GM18505 (cell line): ENCODE data around the gene ADGRD1.
"Not testable (repeated sequence)": the region's sequence is repeated elsewhere in the genome, so short reads cannot be mapped to it uniquely, and the experiment has no call there.

ENCODE experiments used
- ATAC-seq: cut with Tn5 transposase; IDR thresholded peaks from one replicate; pipeline ENCODE4 v1.9.1; 2021; ENCODE audit not compliant: unreplicated experiment
- POLR2A ChIP-seq: IDR thresholded peaks from 4 replicates; pipeline ENCODE4 v1.6.1; 2011; ENCODE audit warnings: borderline replicate concordance; ENCODE audit not compliant: insufficient read depth, insufficient read length; ENCODE audit errors: extremely low read depth

Gene ADGRD1

DNA sequence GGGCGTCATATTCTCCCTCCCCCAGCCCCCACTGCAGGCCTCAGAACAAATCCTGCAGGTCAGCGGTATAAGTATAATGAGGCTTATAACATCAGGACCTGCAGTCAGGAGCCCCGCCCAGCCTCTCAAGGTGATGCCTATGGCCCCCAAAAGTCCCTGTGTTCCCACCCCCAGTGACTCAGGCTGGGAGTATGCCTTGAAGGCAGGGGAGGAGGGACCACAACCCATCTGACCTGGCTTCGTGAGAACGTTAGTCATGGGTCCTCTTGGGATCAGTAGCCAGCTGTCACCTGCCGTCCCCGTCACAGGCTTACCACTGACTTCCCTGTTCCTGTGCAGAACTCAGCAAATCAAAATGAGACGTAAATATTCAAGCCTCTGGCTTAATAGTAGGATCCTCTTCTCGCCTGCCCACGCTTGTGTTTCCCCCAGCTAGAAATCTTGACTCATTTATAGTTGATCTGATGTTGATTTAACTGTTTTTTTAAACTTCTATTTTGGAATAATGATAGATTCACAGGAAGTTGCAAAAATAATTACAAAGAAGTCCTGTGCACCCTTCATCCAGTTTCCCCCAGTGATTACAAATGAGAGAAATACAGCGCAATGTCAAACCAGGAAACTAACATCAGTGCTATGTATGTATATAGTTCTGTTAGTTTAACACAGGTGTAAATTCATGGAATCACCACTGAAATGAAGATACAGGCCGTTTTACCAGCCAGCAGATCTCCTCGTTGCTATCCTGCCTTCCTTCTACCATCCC lies 107.5 kb downstream of the ADGRD1 start:
- no peak for ATAC-seq
- no peak for TF ChIP-seq POLR2A

DNA sequence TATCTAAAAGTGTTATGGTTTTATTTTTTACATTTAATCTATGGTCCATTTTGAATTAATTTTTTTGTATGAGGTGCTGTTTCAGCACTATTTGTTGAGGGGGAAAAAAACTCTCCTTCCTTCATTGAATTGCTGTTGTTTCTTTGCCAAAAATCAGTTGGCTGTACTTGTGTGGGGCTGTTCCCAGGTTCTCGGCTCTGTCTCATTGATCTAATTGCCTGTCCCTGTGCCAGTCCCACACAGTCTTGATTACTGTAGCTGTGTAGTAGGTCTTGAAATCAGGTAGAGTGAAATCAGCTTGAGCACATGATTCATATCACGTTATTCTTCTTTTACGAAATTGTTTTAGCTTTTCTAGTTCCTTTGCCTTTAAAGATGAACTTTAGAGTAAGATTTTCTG lies 109.7 kb downstream of the ADGRD1 start:
- TF ChIP-seq POLR2A = no peak
- ATAC-seq = no peak

DNA sequence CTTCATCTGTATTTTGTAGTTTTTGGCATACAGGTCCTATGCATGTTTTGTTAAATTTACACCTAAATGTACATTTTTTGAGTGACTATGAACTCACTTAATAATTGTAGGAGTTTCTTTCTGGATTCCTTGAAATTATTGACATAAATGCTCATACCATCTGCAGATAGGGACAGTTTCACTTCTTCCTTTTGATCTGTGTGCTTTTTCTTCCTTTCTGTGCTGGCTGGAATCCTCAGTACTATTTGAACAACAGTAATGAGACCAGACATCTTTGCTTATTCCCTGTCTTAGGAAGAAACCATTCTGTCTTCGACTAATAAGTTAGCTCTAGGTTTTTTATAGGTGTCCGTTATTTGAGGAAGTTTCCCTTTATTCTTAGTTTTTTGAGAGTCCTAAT lies 110.3 kb downstream of the ADGRD1 start:
- ATAC-seq = no peak
- no peak for TF ChIP-seq POLR2A

DNA sequence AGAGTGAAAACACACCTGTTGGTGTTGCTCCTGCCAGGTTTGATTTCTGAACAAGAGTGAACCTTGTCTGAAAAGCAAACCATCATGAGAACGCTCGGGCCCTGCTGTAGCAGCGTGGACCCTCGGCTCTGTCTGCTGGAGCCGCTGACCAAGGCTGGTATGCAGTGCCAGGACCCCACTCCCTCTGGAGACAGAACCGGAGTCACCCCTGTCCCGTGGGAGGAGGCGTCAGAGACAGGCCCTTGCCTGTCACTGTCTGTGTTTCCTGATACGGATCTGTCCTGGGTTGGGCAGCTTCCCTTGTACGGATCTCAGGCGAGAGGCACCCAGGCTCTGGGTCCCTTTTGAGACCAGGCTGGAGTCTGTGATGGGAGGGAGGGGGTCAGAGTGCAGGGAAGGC lies 111.6 kb downstream of the ADGRD1 start:
- TF ChIP-seq POLR2A = no peak
- no peak for ATAC-seq

- TF ChIP-seq POLR2A = no peak
These were observed 112.1 kb downstream of the ADGRD1 start for GRCh38 chr12:131065801-131066200.

GRCh38 chr12:131066207-131066885 lies 112.6 kb downstream of the ADGRD1 start:
- no peak for ATAC-seq
- TF ChIP-seq POLR2A = no peak

More at GRCh38 chr12:131065801-131066200, 112.1 kb downstream of the ADGRD1 start:
- no peak for ATAC-seq

- TF ChIP-seq POLR2A = no peak
- ATAC-seq = no peak
These were observed 113.3 kb downstream of the ADGRD1 start for GRCh38 chr12:131066886-131067490.

DNA sequence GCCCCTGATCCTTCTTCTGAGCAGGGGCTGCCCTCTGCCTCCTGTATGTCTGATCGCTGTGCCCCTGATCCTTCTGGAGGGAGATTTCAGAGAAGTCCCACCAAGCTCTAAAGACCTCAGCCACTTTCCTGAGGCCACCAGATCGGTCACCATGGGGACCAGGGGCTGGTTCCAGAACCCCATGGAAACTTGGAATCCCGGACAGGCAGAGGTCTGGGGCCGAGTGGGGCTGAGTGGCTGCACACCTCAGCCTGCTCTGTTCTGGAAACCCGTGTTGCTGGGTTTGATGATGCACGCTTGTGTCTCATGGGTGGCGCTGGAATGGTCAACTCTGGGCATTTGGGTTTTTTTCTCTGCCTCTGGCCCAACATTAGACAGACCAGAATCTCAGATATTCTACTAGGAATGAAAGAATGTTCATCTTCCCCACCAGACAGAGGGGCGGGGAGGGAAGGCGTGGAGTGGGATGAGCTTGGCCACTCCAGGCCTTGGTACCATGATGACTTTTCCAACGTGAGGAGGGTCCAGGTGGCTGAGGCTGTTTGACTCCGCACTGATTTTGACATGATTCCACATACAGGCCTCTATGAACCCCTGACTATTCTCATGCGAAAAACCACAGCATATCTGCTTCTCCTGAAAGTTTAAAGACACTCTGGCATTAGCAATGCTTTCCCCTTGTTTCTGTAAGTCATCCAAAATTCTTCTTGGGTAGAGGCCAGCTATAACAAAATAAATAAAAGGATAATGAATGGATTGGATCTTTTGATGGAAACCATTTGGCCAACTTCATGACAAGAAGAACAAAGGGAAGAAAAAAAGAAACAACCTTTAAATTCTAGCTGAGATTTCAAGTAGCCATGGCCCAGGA lies 114.5 kb downstream of the ADGRD1 start:
- TF ChIP-seq POLR2A = no peak

GRCh38 chr12:131068926-131069720 lies 115.4 kb downstream of the ADGRD1 start:
- ATAC-seq = not testable (repeated sequence)

More for the DNA sequence above, 114.5 kb downstream of the ADGRD1 start:
- no peak for ATAC-seq

DNA sequence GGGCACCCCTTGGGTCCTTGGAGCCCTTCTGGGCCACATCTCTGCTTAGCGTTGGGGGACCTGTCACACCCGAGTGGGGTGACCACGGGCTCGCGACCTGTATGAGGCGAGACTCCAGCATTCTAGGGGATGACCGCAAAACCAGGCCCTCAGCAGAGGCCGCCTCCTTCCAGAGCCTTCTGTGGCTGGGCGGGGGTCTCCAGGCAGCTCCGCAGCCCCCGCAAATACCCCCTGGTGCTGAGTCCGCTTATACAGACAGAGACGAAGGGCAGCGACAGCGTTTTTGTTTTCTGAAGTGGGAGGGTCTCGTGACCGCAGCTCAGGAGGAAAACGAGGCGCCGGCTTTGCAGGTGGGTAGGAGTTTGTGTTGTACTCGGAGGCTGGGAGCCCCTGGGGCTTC lies 116.4 kb downstream of the ADGRD1 start:
- not testable (repeated sequence) for ATAC-seq

- not testable (repeated sequence) for ATAC-seq
These were observed 117.0 kb downstream of the ADGRD1 start for GRCh38 chr12:131070668-131071067.

DNA sequence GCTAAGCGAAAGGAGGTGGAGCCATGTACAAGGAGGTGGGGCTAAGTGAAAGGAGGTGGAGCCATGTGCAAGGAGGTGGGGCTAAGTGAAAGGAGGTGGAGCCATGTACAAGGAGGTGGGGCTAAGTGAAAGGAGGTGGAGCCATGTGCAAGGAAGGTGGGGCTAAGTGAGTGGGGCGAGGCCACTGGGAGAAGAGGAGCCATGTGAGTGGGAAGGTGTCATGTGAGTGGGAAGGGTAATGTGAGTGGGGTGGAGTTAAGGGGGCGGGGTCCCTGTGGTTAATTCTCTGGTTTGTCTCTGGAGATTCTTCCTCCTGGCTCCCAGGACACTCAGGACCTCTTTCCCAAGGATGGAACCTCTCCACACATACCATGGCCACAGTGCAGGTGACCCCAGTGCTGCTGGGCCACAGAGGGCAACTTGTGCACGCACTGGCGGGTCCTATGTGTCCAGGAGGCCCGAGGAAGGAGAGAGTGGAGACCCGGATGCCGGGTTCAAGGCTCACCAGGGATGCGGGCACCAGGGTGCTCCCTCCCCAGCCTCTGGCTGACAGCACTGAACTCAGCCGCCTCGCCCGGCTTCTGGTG lies 117.6 kb downstream of the ADGRD1 start:
- ATAC-seq = not testable (repeated sequence)

DNA sequence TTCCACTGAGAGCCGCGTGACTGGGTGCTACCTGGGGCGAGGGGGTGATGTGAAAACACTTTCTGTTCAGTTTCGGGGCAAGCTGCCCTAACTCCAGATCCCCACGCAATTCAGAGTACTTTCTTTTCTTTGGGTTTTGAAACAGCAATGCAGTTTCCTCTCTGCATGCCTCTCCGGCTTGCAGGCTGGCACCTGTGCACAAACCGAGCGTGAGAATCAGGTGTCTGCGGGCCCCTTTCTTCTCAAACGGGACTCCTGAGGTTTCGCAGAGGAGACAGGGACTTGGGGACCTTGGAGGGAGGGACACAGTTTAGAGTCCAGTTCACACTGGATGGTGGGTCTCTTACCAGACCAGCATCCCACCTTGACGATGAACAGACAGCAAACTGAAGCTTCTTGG lies 118.2 kb downstream of the ADGRD1 start:
- not testable (repeated sequence) for ATAC-seq
